Calu3 (cell line): ENCODE measurements around the gene LRIG3. TPM values are rescaled to one million over a fixed set of nuclear protein-coding genes. Genes with fewer than 3 reads are reported as not detected.

ENCODE experiments used
- BruUV-seq: library from RNA; stranded (reverse); fragments of 400-500 nt; replicated peaks from 2 replicates; lab custom pipeline; 2021; lab: Mats Ljungman, UMichigan
- CTCF ChIA-PET: fragments of 300-600 bp; sonication (Branson Sonifier 250); formaldehyde crosslinking; loops from one replicate; lab custom pipeline; 2022; ENCODE audit warnings: antibody characterized with exemption; lab: Charles Lee
- DNase-seq: peaks from one replicate; pipeline ENCODE4 v3.0.0; 2022
- H3K27ac Mint-ChIP-seq: one replicate; pipeline ENCODE4 v1.8.0; 2022; ENCODE audit warnings: mixed read lengths; ENCODE audit not compliant: unreplicated experiment
- H3K27me3 Mint-ChIP-seq: one replicate; pipeline ENCODE4 v1.8.0; 2022; ENCODE audit warnings: mixed read lengths; ENCODE audit not compliant: unreplicated experiment
- H3K36me3 Mint-ChIP-seq: one replicate; pipeline ENCODE4 v1.8.0; 2022; ENCODE audit warnings: mild to moderate bottlenecking, moderate library complexity, mixed read lengths; ENCODE audit not compliant: insufficient read depth, unreplicated experiment
- H3K4me1 Mint-ChIP-seq: one replicate; pipeline ENCODE4 v1.8.0; 2022; ENCODE audit warnings: mild to moderate bottlenecking, low read depth, mixed read lengths; ENCODE audit not compliant: unreplicated experiment
- H3K4me3 Mint-ChIP-seq: one replicate; pipeline ENCODE4 v1.8.0; 2022; ENCODE audit warnings: mild to moderate bottlenecking, low read depth, moderate library complexity, mixed read lengths; ENCODE audit not compliant: unreplicated experiment
- H3K9me3 Mint-ChIP-seq: one replicate; pipeline ENCODE4 v1.8.0; 2022; ENCODE audit warnings: low read depth, mixed read lengths; ENCODE audit not compliant: unreplicated experiment
- CTCF ChIP-seq: fragments of 200-600 bp; IDR thresholded peaks from one replicate; pipeline ENCODE4 v1.8.0; 2022; ENCODE audit warnings: antibody characterized with exemption; ENCODE audit not compliant: unreplicated experiment
- intact Hi-C: fragments of 100-400 bp; cut with micrococcal nuclease; formaldehyde crosslinking; loops from one replicate; pipeline ENCODE4 v1.10.0; 2022; ENCODE audit not compliant: unreplicated experiment
- total RNA-seq: library from RNA; stranded (reverse); gene quantifications from 2 replicates; pipeline ENCODE4 v1.2.3, GENCODE V29; 2022

The LRIG3 gene
- total RNA-seq, 1 experiment from 2014 or later: 357 TPM

DNA sequence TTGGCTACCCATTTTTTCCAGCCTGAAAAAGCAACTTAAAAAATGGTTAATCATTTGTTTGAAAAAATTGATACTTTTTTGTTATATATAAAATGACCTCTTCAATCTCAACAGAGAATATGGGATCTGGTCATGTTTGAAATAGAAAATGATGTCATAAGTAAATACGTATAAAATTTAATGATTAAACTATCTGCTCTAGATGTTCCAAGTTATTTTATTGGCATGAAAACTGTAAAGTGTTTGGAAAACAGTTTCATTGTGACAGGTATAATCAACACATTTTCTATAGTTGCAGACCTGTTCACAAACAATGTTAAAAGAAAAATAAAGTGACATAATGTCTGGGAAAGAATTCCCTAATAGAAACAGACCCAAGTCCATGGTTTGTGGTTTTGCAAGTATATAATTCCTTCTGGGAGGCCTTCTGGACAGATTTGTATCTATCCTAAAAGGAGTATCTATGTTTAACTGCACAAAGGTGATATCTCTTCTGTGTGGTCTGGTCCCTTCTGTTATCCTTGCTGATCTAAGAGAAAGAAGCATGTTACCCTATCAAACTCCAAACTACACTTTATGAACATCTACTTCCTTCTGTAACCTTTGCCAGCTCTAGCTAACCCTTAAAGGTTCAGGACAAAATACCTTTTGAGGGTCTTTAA lies 39.5 kb upstream of the LRIG3 start:
- CTCF ChIA-PET: interaction anchor here (0.9 to 2.4 kb wide), 4 partner anchors 10 to 84 kb away, joined by 3 to 11 read pairs (median 7); no protein-coding TSS in a partner anchor
- peaks cover 16% of the 10 kb centered on the region for H3K36me3 Mint-ChIP-seq

DNA sequence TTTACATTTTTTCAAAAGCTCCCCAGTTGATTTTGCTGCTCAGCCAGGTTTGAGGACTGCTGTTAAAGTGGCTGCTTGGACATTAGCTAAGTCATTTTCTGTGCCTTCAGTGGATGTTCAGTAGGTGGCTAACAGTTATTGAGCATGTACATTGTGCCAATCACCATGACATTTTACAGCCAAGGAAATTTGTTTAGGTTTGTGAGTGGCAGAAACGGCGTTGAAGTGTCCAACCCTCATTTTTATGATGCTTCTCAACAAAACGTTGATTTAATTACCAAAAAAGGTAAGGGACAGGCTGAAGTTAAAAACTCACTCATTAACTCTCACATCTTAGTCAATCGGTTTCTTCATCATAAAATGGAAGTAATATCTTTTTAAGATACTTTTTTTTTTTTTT lies 37.0 kb upstream of the LRIG3 start:
- Mint-ChIP-seq H3K4me1 (peaks cover 66% of the 10 kb centered on the region), H3K4me3 (peak overlapping the region; percentile 39), H3K27me3 (no peaks in the 10 kb centered on the region), H3K36me3 (peaks cover 12% of the 10 kb centered on the region), H3K9me3 (no peaks in the 10 kb centered on the region), H3K27ac (peak overlapping the region; percentile 76)
- intact Hi-C loops: no loop called here
- DNase-seq: no peak
- CTCF ChIA-PET: interaction anchor here (1.0 kb wide), 1 partner anchor 8 kb away, joined by 3 read pairs; no protein-coding TSS in a partner anchor
- no TSS peak for BruUV-seq
- no peak for TF ChIP-seq CTCF

More for the DNA sequence above, 39.5 kb upstream of the LRIG3 start:
- no TSS peak for BruUV-seq
- intact Hi-C loops: no loop called here
- TF ChIP-seq CTCF: no peak
- no peak for DNase-seq
- Mint-ChIP-seq H3K9me3 (no peaks in the 10 kb centered on the region), H3K4me3 (no peak overlapping the region), H3K27ac (peak overlapping the region; percentile 79), H3K27me3 (no peaks in the 10 kb centered on the region), H3K4me1 (peaks cover 64% of the 10 kb centered on the region)

- Mint-ChIP-seq H3K9me3 (no peaks in the 10 kb centered on the region), H3K36me3 (peaks cover 12% of the 10 kb centered on the region), H3K4me3 (peak overlapping the region; percentile 39), H3K27me3 (no peaks in the 10 kb centered on the region), H3K27ac (peak overlapping the region; percentile 76), H3K4me1 (peaks cover 66% of the 10 kb centered on the region)
- DNase-seq: no peak
- CTCF ChIA-PET: interaction anchor here (0.7 to 1.1 kb wide), 3 partner anchors 14 to 161 kb away, joined by 3 to 7 read pairs (median 4); no protein-coding TSS in a partner anchor
- BruUV-seq: no TSS peak
- intact Hi-C loops: no loop called here
- TF ChIP-seq CTCF: no peak
These were observed 35.5 kb upstream of the LRIG3 start for GRCh38 chr12:58955849-58956248.

GRCh38 chr12:58954002-58954401 lies 33.7 kb upstream of the LRIG3 start:
- Mint-ChIP-seq H3K4me1 (peaks cover 66% of the 10 kb centered on the region), H3K36me3 (peaks cover 29% of the 10 kb centered on the region), H3K27ac (peak overlapping the region; percentile 39), H3K4me3 (peak overlapping the region; percentile 42), H3K27me3 (no peaks in the 10 kb centered on the region), H3K9me3 (no peaks in the 10 kb centered on the region)
- no TSS peak for BruUV-seq
- intact Hi-C loops: loop anchor here (5.0 kb wide), 2 partner anchors 37 to 617 kb away; no protein-coding TSS in a partner anchor
- DNase-seq: no peak
- CTCF ChIA-PET: interaction anchor here (0.5 to 2.3 kb wide), 10 partner anchors 10 to 131 kb away, joined by 3 to 6 read pairs (median 4); no protein-coding TSS in a partner anchor
- no peak for TF ChIP-seq CTCF
